ENCODE data around the gene SCAPER.
"Not testable (repeated sequence)": the region's sequence is repeated elsewhere in the genome, so short reads cannot be mapped to it uniquely, and the experiment has no call there.

SCAPER gene

DNA sequence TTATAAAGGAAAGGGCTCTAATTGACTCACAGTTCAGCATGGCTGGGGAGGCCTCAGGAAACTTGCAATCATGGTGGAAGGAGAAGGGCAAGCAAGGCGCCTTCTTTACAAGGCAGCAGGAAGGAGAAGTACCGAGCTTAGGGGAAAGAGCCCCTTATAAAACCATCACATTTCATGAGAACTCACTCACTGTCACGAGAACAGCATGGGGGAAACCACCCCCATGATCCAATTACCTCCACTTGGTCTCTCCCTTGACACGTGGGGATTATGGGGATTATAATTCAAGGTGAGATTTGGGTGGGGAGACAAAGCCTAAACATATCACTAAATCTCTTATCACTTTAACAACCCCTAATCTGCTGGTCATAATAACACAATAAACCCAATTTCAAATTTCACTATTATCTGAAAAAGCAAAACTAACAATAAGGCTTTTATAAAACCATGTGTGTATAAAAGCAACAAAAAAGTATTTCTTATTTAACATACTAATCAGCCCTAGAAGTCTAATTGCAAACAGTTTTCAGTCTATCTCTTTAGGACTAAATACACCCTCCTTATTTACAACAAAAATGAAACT, 43.2 kb downstream of the SCAPER start:
- DNase-seq, result no peak
- TF ChIP-seq GATA1 (IDR thresholded peaks at IDR 0.05; ENCODE audit: low read depth, low read length) (no peak), POLR2A (IDR thresholded peaks at IDR 0.05; ENCODE audit: low read length) (no peak)

DNA sequence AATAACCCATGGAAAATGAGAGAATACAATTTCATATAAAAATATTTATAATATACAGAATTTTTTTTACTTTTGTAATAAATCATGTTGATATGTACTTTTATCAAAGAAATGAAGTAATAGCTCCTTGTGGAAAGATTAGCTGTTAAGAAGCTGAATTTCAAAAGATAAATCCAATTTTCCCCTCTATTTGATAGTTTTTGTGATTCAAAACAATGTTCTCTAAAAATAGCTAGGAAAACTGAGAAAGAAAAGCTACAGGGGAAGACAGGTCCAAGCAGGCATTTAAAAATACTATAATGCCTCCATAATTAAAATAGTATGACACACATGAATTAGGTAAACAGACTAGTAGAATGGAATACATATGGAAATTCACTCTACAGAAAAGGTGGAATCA, 44.9 kb downstream of the SCAPER start:
- no peak for DNase-seq
- TF ChIP-seq GATA1 (IDR thresholded peaks at IDR 0.05; ENCODE audit: low read depth, low read length) (no peak), POLR2A (IDR thresholded peaks at IDR 0.05; ENCODE audit: low read length) (no peak)

DNA sequence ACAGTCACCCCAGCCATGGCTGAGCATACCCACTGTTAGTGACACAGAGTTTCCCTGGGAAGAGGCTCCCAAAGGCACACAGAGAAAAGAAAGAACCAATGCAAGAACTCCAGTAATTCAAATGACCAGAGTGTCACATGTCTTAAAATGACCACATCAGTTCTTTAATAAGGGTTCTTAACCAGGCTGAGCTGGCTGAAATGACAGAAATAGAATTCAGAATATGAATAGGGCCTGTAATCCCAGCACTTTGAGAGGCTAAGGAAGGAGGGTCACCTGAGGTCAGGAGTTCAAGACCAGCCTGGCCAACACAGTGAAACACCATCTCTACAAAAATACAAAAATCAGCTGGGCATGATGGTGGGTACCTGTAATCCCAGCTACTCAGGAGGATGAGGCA, 54.8 kb downstream of the SCAPER start:
- not testable (repeated sequence) for DNase-seq

DNA sequence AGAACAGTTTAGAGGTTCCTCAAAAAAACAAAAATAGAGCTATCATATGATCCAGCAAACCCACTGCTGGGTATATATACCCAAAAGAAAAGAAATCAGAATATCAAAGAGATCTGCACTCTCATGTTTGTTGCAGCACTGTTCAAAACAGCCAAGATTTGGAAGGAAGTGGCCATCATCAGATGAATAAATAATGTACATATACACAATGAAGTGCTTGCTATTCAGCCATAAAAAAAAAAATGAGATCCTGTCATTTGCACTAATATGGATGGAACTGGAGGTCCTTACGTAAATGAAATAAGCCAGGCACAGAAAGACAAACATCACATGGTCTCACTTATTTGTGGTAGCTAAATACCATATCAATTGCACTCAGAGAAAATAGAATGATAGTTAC, 58.4 kb downstream of the SCAPER start:
- DNase-seq, result no peak
- TF ChIP-seq GATA1 (IDR thresholded peaks at IDR 0.05; ENCODE audit: low read depth, low read length), result no peak
- TF ChIP-seq POLR2A (IDR thresholded peaks at IDR 0.05; ENCODE audit: low read length), result no peak

DNA sequence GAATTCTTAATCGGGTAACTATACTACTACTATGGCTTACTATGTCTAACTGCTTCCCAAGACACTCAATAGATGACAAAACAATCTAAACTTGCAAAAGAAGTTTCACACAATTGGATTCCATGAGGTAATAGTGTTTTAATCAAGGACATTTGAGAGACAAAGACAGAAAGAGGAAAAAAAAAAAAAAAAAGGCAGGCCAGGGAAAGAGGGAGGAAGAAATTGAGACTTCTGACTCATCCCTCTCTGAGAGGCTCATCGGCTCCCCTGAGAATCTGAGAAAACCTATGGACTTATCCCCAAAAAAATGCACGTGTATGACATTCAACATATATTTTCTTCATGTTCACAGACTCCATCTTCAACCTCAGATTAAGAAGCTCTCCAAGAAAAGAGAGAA, 61.0 kb downstream of the SCAPER start:
- no peak for DNase-seq
- TF ChIP-seq GATA1 (IDR thresholded peaks at IDR 0.05; ENCODE audit: low read depth, low read length), result no peak
- TF ChIP-seq POLR2A (IDR thresholded peaks at IDR 0.05; ENCODE audit: low read length), result no peak

DNA sequence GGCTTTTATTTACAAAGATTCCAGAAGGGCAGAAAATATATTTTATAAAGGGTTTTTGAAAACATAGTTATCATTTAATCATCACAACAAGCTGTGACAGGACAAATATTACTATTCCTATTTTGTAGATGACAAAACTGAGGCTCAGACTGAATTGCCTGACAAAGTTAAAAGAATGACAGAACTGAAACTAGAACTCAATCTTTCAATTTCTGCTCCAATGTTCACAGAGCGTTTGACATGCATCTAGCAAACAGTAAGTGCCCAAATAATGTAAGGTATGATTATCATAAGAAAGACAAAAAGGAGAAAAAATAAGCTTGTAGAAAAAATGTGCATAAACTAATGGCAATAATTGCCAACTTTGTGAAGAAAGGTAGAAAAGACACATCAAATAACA, 61.9 kb downstream of the SCAPER start:
- TF ChIP-seq GATA1 (IDR thresholded peaks at IDR 0.05; ENCODE audit: low read depth, low read length), result no peak
- TF ChIP-seq POLR2A (IDR thresholded peaks at IDR 0.05; ENCODE audit: low read length), result no peak
- no peak for DNase-seq

DNA sequence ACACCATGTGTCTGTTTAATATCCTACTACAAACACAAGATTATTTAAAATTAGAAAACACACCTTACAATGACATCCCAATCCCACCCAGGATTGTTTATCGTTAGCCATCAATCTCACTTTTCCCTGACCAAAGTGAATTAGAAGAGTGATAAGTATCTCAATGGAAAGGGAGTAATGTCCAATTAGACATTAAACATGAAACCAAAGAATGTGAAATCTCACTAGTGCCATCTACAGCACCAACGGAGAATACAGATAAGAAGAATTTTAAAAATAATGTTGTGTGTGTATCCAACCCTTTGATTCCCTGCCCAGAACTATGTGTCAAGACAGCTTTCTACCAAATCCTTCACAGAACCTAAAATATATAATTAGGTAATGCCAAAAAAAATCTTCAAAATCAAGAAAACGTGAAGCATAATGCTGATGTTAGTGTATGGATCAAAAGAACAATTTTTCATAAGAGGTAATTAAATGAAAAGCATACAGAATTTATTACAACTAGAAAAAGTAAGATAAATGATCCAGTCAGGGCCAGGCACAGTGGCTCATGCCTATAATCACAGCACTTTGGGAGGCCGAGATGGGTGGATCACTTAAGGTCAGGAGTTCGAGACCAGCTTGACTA, 64.2 kb downstream of the SCAPER start:
- peak in 1 of 2 experiments; percentile 23 for DNase-seq
- TF ChIP-seq GATA1 (IDR thresholded peaks at IDR 0.05; ENCODE audit: low read depth, low read length) (no peak), POLR2A (IDR thresholded peaks at IDR 0.05; ENCODE audit: low read length) (no peak)

DNA sequence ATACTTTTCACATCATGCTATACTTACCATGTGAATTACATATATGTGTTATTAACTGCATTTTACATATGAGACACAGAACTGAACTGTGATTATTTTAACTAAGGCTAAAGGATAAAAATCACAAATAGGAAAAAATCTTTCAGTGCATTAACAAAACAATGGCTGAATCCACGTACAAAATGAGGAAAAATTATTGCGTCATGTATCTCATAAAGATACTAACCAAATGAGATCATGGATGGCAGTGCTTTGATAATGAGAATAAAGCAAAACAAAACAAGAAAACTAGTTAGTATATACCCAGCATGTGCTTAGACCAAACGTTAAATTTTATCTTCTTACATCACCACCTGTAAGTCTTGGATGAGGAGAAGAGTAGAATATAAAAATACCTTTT, 66.0 kb downstream of the SCAPER start:
- DNase-seq, result no peak
- no peak for TF ChIP-seq POLR2A (IDR thresholded peaks at IDR 0.05; ENCODE audit: low read length)
- no peak for TF ChIP-seq GATA1 (IDR thresholded peaks at IDR 0.05; ENCODE audit: low read depth, low read length)

DNA sequence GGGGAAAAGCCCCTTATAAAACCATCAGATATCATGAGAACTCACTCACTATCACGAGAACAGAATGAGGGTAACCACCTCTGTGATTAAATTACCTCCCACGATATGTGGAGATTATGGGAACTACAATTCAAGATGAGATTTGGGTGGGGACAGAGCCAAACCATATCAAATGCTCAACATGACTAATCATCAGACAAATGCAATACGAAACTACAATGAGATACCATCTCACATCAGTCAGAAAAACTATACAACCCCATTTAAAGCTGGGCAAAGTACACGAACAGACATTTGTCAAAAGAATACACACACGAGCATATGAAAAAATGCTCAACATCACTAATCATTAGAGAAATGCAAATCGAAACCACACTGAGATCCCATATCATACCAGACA, 67.7 kb downstream of the SCAPER start:
- no peak for DNase-seq
- TF ChIP-seq GATA1 (IDR thresholded peaks at IDR 0.05; ENCODE audit: low read depth, low read length) (no peak), POLR2A (IDR thresholded peaks at IDR 0.05; ENCODE audit: low read length) (no peak)

DNA sequence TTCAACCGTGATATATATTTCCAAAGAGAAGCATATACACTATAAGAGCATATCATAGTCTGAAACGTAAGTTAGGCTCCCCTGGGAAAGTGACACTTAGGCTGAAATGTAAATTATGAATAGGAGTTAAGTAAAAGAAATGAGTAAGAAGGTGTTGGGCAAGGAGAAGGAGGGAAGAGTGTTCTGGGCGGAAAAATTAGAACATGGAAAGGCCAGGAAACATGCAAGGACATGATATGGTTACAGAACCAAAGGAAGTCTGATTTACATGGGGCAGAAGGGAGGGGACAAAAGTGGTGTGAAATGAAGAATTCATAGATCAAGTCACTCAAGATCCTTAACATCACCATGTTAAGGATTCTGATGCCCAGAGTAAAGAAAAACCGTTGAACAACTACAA, 75.2 kb downstream of the SCAPER start:
- TF ChIP-seq GATA1 (IDR thresholded peaks at IDR 0.05; ENCODE audit: low read depth, low read length) (no peak), POLR2A (IDR thresholded peaks at IDR 0.05; ENCODE audit: low read length) (no peak)
- DNase-seq, result no peak

DNA sequence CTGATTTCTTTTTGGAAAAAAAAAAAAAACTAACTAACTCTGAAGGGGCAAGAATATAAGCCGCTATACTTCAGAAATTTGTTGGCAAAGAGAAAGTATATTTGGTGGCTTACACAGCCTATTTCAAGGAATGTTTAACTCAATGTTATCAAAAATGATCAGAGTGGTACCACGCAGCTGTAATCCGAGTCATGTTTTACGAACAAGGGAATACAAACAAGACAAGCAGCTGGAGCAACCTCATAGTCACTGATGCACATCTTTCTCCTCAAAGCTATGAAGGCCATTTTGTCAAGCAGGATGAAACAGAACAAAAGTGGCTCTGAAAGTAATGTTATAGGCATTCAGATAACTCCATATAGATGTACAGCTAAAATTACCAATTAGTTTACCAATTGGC, 81.2 kb downstream of the SCAPER start:
- DNase-seq, result no peak
- TF ChIP-seq POLR2A (IDR thresholded peaks at IDR 0.05; ENCODE audit: low read length) (no peak), GATA1 (IDR thresholded peaks at IDR 0.05; ENCODE audit: low read depth, low read length) (no peak)

DNA sequence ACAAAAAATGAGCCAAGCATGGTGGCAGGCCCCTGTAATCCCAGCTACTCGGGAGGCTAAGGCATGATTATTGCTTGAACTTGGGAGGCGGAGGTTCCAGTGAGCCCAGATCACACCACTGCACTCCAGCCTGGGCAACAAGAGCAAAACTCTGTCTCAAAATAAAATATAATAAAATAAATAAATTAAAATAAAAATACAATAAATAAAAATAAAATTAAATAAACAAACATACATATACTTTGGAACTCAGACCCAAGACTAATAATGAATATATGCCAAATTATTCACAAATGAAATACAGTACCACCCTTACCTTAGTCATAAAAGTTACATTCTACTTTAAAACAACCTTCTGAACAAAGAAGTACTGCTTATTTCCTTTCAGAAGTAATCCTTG, 81.8 kb downstream of the SCAPER start:
- no peak for DNase-seq
- no peak for TF ChIP-seq GATA1 (IDR thresholded peaks at IDR 0.05; ENCODE audit: low read depth, low read length)
- TF ChIP-seq POLR2A (IDR thresholded peaks at IDR 0.05; ENCODE audit: low read length), result no peak

DNA sequence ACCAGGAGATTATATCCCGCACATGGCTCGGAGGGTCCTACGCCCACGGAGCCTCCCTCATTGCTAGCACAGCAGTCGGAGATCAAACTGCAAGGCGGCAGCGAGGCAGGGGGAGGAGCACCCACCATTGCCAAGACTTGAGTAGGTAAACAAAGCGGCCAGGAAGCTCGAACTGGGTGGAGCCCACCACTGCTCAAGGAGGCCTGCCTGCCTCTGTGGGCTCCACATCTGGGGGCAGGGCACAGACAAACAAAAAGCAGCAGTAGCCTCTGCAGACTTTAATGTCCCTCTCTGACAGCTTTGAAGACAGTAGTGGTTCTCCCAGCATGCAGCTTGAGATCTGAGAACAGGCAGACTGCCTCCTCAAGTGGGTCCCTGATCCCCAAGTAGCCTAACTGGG, 86.2 kb downstream of the SCAPER start:
- DNase-seq, result not testable (repeated sequence)

DNA sequence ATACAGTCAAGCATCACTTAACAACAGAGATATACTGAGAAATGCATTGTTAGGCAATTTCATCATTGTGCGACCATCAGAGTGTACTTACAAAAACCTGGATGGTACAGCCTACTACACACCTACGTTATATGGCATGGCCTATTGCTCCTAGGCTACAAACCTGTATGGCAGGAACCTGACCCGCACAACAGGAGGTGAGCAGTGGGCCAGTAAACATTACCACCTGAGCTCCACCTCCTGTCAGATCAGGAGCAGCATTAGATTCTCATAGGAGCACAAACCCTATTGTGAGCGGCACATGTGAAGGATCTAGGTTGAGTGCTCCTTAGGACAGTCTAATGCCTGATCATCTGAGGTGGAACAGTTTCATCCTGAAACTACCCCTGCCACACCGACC, 89.7 kb downstream of the SCAPER start:
- no peak for TF ChIP-seq POLR2A (IDR thresholded peaks at IDR 0.05; ENCODE audit: low read length)
- no peak for TF ChIP-seq GATA1 (IDR thresholded peaks at IDR 0.05; ENCODE audit: low read depth, low read length)
- no peak for DNase-seq

DNA sequence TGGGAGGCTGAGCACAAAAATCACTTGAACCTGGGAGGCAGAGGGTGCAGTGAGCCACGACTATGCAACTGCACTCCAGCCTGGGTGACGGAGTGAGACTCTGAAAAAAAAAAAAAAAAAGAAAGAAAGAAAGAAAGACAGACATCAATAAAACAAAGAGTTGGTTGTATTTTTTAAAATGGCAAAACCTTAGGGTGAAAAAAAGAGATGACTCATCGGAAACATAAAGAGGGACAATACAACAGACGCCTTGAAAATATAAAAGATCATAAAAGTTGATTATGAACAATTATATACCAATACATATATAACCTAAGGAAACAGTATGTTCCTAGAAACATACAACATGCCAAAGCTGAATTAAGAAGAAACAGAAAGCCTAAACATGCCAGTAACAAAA, 92.8 kb downstream of the SCAPER start:
- TF ChIP-seq GATA1 (IDR thresholded peaks at IDR 0.05; ENCODE audit: low read depth, low read length), result no peak
- no peak for TF ChIP-seq POLR2A (IDR thresholded peaks at IDR 0.05; ENCODE audit: low read length)
- DNase-seq, result no peak
